UCSD-AML1 (cell line): ENCODE data around the gene KRT17.
"Not testable (repeated sequence)": the region's sequence is repeated elsewhere in the genome, so short reads cannot be mapped to it uniquely, and the experiment has no call there.

ENCODE experiments used
- DNase-seq: peaks from one replicate; lab custom pipeline; 2025; ENCODE audit not compliant: unreplicated experiment; lab: John Stamatoyannopoulos, UW

KRT17 gene

GRCh38 chr17:41595585-41595984 lies 28.8 kb downstream of the KRT17 start:
- DNase-seq: no peak

- DNase-seq: no peak
These were observed 29.9 kb downstream of the KRT17 start for GRCh38 chr17:41594363-41594915.

GRCh38 chr17:41593306-41593981 lies 30.9 kb downstream of the KRT17 start:
- no peak for DNase-seq

GRCh38 chr17:41592601-41593305 lies 31.6 kb downstream of the KRT17 start:
- DNase-seq: no peak

- DNase-seq: no peak
These were observed 35.1 kb downstream of the KRT17 start for GRCh38 chr17:41589301-41589700.

- DNase-seq: no peak
These were observed 36.1 kb downstream of the KRT17 start for GRCh38 chr17:41588126-41588810.

GRCh38 chr17:41586863-41587495 lies 37.4 kb downstream of the KRT17 start, which contains the start of gene KRT14:
KRT14 (minus strand) TSS chr17:41586895; CDS start chr17:41586834, 61 bp downstream.
- no peak for DNase-seq

GRCh38 chr17:41585301-41586056 lies 38.9 kb downstream of the KRT17 start:
- no peak for DNase-seq

- not testable (repeated sequence) for DNase-seq
These were observed 39.9 kb downstream of the KRT17 start for GRCh38 chr17:41584331-41584927.

GRCh38 chr17:41583137-41584127 lies 40.9 kb downstream of the KRT17 start:
- DNase-seq: no peak

GRCh38 chr17:41582061-41582968 lies 42.1 kb downstream of the KRT17 start:
- not testable (repeated sequence) for DNase-seq

GRCh38 chr17:41581366-41582060 lies 42.9 kb downstream of the KRT17 start:
- DNase-seq: no peak

GRCh38 chr17:41580687-41581365 lies 43.5 kb downstream of the KRT17 start:
- no peak for DNase-seq

GRCh38 chr17:41580244-41580575 lies 44.2 kb downstream of the KRT17 start:
- no peak for DNase-seq

- DNase-seq: peak; percentile 85
These were observed 44.7 kb downstream of the KRT17 start for GRCh38 chr17:41579484-41580243.

GRCh38 chr17:41578971-41579370 lies 45.4 kb downstream of the KRT17 start:
- DNase-seq: no peak
